NCI-H1092 (cell line): ENCODE measurements around the gene TRPV6.

Experiments
- DNase-seq: peaks from one replicate; lab custom pipeline; 2025; lab: John Stamatoyannopoulos, UW

The TRPV6 gene

GRCh38 chr7:142868986-142869415, 16.5 kb downstream of the TRPV6 start:
- no peak for DNase-seq

DNA sequence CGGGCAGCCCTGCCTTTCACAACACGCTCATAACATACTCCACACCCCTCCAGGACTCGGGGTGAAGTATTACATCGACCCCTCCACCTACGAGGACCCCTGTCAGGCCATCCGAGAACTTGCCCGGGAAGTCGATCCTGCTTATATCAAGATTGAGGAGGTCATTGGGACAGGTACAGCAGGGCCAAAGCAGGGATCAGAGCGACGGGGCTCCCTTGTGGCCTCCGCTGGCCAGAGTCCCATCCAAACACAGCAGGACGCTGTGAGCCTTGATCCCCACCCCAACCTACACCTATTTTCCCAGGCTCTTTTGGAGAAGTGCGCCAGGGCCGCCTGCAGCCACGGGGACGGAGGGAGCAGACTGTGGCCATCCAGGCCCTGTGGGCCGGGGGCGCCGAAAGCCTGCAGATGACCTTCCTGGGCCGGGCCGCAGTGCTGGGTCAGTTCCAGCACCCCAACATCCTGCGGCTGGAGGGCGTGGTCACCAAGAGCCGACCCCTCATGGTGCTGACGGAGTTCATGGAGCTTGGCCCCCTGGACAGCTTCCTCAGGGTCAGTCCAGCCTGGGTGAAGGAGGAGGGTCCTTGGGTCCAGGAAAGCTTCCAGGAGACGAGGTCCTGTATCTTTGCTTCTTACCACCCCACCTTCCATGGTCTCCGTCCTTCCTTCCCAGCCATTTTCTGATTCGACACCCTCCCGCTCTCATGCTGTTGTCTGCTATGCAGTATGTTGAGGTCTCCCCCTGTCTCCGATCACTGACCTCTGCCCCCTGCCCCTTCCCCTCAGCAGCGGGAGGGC, 17.2 kb downstream of the TRPV6 start:
- no peak for DNase-seq

DNA sequence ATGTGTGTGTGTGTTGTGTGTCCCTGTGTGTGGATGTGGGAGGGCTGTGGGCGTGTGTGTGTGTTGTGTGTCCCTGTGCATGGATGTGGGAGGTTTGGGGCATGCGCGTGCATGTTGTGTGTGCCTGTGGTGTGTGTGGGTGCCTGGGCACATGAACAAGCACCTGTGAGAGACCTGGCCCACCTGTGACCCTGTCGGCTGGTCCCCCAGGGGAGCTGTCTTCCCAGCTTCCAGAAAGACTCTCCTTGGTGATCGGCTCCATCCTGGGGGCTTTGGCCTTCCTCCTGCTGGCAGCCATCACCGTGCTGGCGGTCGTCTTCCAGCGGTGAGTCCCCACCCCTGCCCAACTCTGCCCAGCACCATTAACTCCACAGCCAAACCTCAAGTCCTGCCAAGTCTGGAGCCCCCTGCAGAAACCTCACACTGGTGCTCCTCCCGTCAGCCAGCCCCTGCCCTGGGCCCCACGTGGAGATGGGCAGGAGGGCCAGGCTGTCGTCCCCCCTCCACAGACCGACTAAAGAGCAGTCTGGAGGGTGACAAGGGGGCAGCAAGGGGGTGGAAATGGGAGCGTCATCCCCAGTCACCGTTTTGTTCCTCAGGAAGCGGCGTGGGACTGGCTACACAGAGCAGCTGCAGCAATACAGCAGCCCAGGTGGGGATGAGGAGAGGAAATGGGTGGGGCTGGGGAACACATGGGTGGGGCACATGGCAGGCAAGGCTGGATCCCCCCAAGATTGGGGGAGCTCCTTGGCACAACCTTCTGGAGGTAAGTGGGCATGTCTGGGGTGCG, 18.0 kb downstream of the TRPV6 start:
- DNase-seq: no peak

- DNase-seq: no peak
Observed at GRCh38 chr7:142867097-142867378, 18.5 kb downstream of the TRPV6 start.

DNA sequence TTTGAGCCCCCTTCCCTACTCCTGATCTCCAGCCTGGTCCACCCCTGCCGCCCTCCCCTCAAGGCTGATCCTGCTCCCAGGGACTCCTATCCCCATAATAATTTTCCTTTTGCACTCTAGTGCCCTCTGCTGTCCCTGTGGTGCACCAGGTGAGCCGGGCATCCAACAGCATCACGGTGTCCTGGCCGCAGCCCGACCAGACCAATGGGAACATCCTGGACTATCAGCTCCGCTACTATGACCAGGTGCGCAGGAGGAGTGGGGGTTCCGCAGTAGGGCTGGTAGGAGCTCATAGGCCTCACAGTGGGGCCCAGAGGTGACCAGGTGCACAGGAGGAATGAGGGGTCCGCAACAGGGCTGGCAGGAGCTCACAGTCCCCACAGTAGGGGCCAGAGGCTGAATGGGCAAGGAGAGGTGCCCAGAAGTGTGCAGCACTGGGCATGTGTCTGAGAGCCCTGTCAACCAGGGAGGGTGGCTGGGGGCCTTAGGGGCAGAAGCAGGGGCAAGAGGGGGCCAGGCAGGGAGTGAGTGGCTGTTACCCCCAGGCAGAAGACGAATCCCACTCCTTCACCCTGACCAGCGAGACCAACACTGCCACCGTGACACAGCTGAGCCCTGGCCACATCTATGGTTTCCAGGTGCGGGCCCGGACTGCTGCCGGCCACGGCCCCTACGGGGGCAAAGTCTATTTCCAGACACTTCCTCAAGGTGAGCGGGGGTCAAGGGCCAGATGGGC, 19.0 kb downstream of the TRPV6 start:
- DNase-seq: no peak

DNA sequence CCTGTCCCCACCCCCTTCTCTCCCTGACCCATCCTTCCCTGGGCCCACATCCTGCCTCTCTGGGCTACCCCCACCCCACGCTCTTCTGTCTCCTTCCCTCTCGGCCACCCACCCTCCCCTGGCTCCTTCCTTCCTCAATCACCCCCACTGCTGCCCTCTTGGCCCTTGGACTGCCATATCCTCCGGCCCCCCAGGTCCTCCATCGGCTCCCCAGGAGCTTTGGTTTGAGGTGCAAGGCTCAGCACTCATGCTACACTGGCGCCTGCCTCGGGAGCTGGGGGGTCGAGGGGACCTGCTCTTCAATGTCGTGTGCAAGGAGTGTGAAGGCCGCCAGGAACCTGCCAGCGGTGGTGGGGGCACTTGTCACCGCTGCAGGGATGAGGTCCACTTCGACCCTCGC, 19.8 kb downstream of the TRPV6 start:
- no peak for DNase-seq

DNA sequence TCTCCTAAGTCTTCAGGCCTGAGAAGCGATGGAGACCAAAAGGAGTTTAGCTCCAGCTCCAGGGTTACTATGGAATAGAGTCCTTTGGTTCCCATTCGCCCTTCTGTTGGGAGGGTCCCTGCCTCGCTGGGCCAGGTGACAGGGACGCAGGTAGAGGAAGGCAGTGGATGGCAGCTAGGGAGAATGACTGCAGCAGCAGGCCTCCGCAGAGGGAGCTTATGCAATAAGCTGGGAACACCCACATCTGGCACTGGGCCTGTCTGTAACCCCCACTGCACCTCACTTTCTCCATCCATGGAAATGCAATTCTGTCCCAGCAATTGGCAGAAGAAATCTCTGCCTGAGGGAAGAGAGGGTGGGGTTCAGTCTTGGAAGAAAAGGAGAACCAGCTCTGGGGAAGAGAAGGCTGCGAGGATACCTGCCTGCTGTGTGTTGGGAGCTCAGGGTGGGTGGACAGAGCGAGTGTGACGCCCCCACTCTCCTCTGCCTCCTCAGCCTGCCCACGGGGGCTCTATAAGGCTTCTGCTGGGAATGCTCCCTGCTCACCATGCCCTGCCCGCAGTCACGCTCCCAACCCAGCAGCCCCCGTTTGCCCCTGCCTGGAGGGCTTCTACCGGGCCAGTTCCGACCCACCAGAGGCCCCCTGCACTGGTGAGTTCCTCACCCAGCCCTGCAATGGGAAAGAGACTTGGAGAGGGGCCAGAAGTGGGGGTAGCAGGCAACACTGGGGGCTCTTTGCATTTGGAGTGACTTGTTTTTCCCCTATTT, 20.4 kb downstream of the TRPV6 start:
- no peak for DNase-seq

DNA sequence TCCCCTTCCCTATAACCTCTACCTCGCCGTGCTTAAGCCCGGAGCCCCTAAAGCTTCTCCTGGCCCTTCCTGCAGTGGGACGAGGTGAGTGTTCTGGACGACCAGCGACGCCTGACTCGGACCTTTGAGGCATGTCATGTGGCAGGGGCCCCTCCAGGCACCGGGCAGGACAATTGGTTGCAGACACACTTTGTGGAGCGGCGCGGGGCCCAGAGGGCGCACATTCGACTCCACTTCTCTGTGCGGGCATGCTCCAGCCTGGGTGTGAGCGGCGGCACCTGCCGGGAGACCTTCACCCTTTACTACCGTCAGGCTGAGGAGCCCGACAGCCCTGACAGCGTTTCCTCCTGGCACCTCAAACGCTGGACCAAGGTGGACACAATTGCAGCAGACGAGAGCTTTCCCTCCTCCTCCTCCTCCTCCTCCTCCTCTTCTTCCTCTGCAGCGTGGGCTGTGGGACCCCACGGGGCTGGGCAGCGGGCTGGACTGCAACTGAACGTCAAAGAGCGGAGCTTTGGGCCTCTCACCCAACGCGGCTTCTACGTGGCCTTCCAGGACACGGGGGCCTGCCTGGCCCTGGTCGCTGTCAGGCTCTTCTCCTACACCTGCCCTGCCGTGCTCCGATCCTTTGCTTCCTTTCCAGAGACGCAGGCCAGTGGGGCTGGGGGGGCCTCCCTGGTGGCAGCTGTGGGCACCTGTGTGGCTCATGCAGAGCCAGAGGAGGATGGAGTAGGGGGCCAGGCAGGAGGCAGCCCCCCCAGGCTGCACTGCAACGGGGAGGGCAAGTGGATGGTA, 21.5 kb downstream of the TRPV6 start:
- no peak for DNase-seq

GRCh38 chr7:142862786-142863400, 22.7 kb downstream of the TRPV6 start:
- no peak for DNase-seq

- DNase-seq: no peak
Observed at GRCh38 chr7:142862351-142862750, 23.2 kb downstream of the TRPV6 start.

DNA sequence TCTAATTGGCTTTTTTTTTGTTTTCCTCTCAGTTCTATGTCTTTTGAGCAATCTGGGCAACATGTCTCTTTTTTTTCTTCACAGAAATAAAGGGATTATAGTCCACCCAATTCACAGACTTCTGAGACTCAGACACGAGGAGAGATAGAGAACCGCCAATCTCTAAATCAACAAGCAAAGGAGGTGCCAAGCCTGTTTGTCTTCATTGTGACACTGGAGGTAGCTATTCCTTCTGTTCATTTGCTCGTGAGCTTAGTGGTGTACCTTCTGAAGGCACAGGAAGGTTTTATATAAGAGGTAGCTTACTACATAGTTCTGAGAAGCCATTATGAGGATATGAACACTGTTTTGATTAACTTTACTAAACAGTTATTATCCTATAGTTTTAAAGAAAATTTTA, 24.6 kb downstream of the TRPV6 start:
- no peak for DNase-seq

DNA sequence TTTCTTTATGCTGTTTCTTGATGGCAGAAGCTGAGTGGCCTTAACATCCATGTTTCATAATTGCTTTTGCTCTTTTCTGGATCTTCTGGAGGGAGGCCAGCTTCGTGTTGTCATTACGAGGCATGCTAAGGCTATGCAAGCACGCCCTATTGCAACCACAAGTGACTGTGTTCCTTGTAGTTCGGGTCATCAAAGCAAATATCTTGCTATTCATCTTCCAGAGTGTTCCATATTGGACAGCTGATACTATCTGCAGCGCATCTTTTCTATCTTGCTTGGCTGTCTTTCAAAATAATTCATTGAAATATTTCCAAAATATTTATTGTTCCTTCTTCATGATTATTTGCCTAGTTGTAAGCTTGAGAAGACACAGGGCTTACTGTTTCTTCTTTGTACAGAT, 25.7 kb downstream of the TRPV6 start:
- no peak for DNase-seq

DNA sequence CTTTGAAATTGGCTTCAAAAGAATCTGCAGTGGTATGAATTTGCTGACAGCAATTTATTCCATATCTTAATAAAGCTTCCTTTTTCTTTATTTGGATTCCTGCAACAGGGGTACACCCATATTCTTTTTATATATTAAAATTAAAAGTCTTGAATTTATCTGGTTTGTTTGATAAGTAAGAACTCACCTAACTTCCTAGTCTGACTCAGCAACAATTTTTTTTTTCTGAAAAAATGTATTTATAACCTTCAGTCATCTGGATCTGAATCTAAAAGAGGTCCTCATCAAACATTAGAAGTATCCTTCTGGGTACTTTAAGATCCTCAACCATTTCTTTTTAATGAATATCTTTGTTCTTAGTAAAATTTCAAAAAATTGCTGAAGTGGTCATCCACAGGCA, 26.1 kb downstream of the TRPV6 start:
- DNase-seq: no peak

DNA sequence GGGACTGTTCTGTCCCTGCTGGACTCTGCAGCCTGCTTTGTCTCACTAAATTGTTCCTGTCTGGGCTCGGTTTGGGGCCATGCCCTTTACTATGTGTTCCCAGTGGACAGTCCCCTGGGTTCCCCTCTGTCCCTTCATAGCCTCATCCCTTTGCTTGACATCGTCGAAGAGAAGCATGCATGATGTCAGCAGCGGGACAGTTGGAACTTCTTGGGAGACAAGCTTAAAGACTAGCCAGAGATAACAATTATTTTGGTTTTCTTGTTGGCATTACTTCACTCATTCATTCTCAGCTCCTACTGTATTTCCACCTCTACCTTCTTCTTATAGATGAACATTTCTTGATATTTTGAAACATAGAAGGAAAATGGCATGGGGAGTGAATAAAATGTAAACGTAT, 27.9 kb downstream of the TRPV6 start:
- no peak for DNase-seq

DNA sequence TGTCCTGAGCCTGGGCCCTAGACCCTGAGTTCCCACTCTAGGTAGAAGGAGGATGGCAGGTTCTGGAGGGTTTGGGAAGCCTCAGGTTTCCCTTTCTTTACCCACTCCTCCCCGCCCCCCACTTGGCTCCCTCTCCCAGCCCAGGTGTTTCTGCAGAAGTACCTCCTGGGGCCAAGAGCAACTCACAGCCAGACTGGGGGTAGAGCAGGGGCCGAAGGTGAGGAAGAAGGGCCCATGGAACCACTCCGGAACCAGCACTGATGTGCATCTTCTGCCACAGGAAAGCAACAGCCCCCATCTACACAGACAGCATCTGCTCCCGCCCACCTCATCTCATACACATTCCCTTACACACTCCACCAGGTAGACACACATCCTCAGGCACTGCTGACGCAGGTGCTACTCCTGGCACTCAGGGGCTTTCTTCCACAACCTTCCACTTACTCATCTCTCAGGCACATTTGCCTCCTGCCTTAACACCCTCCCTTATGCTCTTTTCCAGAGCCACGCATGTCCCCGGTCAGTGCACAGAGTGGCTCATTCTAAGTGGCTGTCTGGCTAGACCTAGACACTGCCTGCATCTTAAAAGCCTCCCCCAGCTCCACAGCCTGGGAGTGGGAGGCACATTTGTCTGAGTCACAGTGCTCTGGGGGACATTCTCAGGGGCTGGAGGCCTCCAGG, 28.8 kb downstream of the TRPV6 start:
- no peak for DNase-seq

GRCh38 chr7:142855756-142856564, 29.6 kb downstream of the TRPV6 start:
- no peak for DNase-seq

- DNase-seq: no peak
Observed at GRCh38 chr7:142855114-142855743, 30.3 kb downstream of the TRPV6 start.

GRCh38 chr7:142854372-142855113, 31.0 kb downstream of the TRPV6 start, which contains the start of gene EPHB6:
TSS of gene EPHB6 (plus strand) at chr7:142855076. CDS start at chr7:142863228, 8,152 bp downstream.
- DNase-seq: no peak
